WI38 (cell line): Measurements from ENCODE around the gene LIMK2.
A peak's percentile ranks its signal among the peaks of the same experiment; 100 is the strongest.

Experiments
- H3K4me3 ChIP-seq: 2 replicates; pipeline ENCODE4 v1.5.1; 2011; ENCODE audit warnings: low read depth, mild to moderate bottlenecking, control low read depth, low read length
- CTCF ChIP-seq: IDR thresholded peaks from 2 replicates; pipeline ENCODE4 v1.5.1; 2012; ENCODE audit warnings: low read depth, mild to moderate bottlenecking, control low read depth, low read length

LIMK2 gene

GRCh38 chr22:31292236-31292989 is 80.3 kb downstream of the LIMK2 start, which contains the start of gene PIK3IP1:
PIK3IP1 (minus strand) TSS chr22:31292488; CDS start chr22:31292344, 144 bp downstream.
- TF ChIP-seq CTCF = peak; percentile 28; the same call in 1 of the 2 replicates

GRCh38 chr22:31295360-31295759 is 83.3 kb downstream of the LIMK2 start:
- TF ChIP-seq CTCF = no peak
- no peak overlapping the region for H3K4me3 ChIP-seq

More at GRCh38 chr22:31292236-31292989, 80.3 kb downstream of the LIMK2 start, which contains the start of gene PIK3IP1:
- H3K4me3 ChIP-seq = peak within 1 kb of the TSS; percentile 91

- TF ChIP-seq CTCF = no peak
- H3K4me3 ChIP-seq = no peak overlapping the region
These were observed 83.9 kb downstream of the LIMK2 start for GRCh38 chr22:31295831-31296657.

- no peak for TF ChIP-seq CTCF
- no peak overlapping the region for H3K4me3 ChIP-seq
These were observed 88.8 kb downstream of the LIMK2 start for GRCh38 chr22:31300896-31301295.

- no peak overlapping the region for H3K4me3 ChIP-seq
- TF ChIP-seq CTCF = no peak
These were observed 89.9 kb downstream of the LIMK2 start for GRCh38 chr22:31302006-31302405.

- H3K4me3 ChIP-seq = no peak overlapping the region
- no peak for TF ChIP-seq CTCF
These were observed 90.4 kb downstream of the LIMK2 start for GRCh38 chr22:31302537-31302936.

GRCh38 chr22:31305194-31305593 is 93.1 kb downstream of the LIMK2 start:
- no peak for TF ChIP-seq CTCF
- H3K4me3 ChIP-seq = no peak overlapping the region
